Measurements from ENCODE around the gene CLCN7.

DNA sequence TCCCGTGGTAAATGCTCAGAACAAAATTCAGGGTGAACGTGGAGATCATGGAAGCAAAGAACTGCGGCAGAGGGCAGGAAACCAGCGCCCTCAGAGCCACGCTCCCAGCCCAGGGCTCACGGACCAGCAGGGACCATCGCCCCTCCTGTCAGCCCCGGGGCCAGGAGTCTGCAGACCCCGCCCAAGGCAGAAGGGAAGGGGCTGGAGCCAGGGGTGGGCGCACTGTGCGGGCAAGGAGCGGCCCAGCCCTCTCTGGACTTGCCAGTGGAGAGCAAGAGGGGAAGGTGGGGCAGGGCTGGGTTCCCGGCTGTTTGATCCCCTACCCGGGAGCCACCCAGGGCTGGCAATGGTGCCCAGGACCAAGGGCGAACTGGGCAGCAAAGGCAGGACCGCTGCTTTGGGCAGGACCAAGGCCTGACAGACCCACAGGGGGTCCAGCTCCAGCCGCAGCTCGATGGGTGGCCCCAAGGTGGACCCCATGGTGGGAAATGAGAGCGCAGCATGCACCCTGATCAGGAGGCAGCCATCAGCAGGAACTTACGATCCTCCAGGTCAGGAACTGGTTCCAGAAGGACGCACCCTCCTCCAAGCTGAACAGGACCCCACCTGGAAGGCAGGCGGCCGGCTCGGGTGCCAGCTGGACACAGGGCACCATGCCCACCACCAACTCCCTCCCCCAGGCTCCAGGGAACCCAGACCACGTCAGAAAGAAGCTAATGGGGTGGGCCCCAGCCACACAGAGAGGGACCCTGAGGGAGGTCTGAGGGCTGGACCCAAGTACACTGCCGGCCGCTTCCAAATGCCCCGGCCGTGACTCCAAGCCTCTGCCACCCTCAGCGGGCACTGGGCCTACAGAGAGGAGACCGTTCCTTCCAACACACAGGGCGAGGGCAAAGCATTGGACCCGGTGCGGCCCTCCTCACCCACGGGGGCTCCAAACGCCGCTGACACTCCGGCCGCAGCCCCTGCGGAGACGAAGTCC is 19.3 kb downstream of the CLCN7 start:
- no peak for TF ChIP-seq POLR2A (IDR thresholded peaks at IDR 0.05)
- TF ChIP-seq, protein P1, sequence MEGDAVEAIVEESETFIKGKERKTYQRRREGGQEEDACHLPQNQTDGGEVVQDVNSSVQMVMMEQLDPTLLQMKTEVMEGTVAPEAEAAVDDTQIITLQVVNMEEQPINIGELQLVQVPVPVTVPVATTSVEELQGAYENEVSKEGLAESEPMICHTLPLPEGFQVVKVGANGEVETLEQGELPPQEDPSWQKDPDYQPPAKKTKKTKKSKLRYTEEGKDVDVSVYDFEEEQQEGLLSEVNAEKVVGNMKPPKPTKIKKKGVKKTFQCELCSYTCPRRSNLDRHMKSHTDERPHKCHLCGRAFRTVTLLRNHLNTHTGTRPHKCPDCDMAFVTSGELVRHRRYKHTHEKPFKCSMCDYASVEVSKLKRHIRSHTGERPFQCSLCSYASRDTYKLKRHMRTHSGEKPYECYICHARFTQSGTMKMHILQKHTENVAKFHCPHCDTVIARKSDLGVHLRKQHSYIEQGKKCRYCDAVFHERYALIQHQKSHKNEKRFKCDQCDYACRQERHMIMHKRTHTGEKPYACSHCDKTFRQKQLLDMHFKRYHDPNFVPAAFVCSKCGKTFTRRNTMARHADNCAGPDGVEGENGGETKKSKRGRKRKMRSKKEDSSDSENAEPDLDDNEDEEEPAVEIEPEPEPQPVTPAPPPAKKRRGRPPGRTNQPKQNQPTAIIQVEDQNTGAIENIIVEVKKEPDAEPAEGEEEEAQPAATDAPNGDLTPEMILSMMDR (IDR thresholded peaks at IDR 0.05), result no peak

All from thyroid gland (tissue), 4 donors.